Inflammatory macrophage (primary cell): ENCODE data around the gene TMED4.
A peak's percentile ranks its signal among the peaks of the same experiment; 100 is the strongest.
"Not testable (repeated sequence)": the region's sequence is repeated elsewhere in the genome, so short reads cannot be mapped to it uniquely, and the experiment has no call there.

Source experiments
- DNase-seq, 2 donors: peaks; one replicate each; pipeline ENCODE4 v3.0.0-alpha.2; 2020 to 2022

The TMED4 gene

GRCh38 chr7:44568771-44569560, 13.1 kb downstream of the TMED4 start:
- no peak for DNase-seq

GRCh38 chr7:44567884-44568283, 14.1 kb downstream of the TMED4 start:
- no peak for DNase-seq

DNA sequence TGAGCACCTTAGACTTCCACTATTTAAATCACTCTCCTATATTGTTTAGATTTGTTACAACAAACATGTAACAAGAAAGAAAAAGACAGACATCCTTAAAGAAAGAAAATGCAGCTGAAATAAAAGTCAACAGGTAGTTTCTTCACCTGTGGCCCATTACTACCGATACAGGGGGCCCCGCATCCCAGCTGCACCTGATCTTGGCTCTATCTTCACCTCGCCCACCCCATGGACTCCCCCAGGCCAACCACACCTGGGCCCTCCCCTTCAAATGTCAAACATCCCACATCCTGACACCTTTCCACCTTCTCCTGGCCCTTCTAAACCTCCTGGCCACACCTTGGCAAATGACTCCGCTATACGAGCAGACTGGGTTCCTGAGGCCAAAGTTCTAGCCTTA, 15.4 kb downstream of the TMED4 start:
- no peak for DNase-seq

DNA sequence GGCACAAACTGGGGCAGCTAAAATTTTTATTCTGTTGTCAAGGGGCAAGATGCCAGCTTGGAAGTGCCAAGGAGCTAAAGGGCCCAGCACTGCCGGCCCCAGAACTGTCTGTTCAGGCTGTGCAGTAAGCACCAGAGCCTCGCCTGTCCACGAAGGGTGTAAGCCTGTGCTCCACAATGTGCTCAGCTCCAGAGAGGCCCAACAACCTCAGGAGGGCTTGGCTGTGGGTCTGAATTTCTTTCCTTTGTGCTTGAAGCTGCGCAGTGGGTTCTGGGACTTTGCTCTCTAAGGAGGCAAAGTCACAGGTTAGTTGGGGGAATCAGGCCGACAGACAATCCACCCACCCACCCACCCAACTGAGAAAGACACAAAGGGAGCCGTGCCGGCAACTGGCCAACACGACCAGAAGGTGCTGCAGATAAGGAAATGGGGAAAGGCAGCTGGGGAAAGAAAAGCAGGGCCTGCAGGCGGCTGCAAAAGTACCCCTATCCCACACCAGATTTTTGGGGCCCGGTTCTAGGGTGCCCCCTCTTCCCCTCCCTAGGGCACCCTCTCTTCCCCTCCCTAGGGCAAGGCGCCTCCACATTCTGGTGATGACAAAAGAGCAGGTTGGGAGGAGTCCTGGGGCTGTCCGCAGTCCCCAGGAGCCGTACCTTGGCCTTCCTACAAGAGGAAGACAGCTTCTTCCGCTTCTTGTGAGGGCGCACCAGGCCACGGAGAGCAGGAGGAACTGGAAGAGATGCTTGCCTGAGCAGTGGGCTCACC, 16.1 kb downstream of the TMED4 start:
- DNase-seq, result peak in 1 of 2 donors; percentile 6

- DNase-seq, result peak; percentile 57 to 64
These were observed 16.8 kb downstream of the TMED4 start for GRCh38 chr7:44565097-44565794.

DNA sequence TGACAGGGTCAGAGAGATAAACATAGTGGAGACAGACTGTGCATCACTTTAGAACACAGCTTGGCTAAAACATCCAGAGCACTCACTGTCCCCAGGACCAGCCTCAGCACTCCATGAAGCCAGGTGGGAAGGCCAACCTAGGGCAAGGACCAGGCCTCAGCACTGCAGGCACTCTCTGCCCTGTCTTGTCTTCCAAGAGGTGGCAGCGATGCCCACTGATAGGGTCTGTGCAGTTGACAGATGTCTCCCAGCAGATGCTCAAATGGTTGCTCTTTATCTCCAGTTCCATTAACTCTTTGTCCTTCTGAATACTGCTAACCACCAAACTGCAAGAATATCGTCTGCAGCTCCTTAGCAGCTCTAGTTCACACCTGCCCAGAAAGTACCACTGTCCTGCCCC, 17.4 kb downstream of the TMED4 start:
- no peak for DNase-seq

GRCh38 chr7:44563171-44563679, 18.8 kb downstream of the TMED4 start:
- no peak for DNase-seq

GRCh38 chr7:44562622-44562962, 19.4 kb downstream of the TMED4 start:
- DNase-seq, result not testable (repeated sequence)

GRCh38 chr7:44561962-44562621, 19.9 kb downstream of the TMED4 start:
- DNase-seq, result no peak

DNA sequence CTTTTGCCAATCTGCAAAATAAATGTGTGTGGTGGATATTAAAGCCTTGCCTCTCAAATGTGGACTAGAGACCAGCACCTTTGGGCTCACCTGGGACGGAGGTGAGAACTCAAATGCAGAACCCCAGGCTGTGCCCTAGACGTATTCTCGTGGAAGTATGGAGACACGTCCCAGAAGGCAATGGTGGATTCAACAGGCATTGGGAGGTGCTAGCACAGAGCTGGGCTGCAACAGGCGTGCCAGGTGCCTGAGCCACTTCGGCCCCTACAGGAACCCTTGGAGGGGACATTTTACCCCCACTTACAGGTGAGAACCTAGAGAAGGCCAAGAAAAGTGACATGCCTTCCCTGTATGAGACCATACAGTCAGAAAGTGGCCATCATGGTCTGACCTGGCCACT, 20.6 kb downstream of the TMED4 start:
- no peak for DNase-seq

- no peak for DNase-seq
These were observed 22.5 kb downstream of the TMED4 start for GRCh38 chr7:44559485-44559884.

DNA sequence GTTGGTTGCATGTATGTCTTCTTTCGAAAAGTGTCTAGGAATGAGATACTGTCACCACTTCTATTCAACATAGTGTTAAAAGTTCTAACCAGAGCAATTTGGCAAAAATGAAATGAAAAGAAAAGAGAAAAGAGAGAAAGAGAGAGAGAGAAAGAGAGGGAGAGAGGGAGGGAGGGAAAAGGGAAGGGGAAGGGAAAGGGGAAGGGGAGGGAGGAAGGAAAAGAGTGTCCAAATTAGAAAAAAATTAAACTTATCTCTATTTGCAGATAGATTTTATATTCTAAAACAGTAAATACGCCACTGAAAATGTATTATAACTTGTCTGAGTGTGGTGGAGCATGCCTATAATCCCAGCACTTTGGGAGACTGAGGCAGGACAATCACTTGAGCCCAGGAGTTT, 24.5 kb downstream of the TMED4 start:
- no peak for DNase-seq

GRCh38 chr7:44555350-44555749, 26.7 kb downstream of the TMED4 start:
- DNase-seq, result no peak

- not testable (repeated sequence) for DNase-seq
These were observed 29.5 kb downstream of the TMED4 start for GRCh38 chr7:44552473-44553005.

DNA sequence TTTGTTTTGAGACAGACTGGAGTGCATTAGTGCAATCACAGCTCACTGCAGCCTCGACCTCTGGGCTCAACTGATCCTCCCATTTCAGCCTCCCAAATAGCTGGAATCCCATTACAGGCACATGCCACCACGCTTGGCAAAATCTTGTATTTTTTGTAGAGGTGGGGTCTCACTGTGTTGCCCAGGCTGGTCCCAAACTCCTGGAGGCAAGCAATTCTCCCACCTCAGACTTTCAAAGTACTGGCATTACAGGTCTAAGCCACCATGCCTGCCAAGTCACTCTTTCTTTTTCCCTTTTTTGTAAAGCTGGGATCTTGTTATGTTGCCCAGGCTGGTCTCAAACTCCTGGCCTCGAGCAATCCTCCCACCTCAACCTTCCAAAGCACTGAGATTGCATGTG, 32.6 kb downstream of the TMED4 start:
- no peak for DNase-seq

DNA sequence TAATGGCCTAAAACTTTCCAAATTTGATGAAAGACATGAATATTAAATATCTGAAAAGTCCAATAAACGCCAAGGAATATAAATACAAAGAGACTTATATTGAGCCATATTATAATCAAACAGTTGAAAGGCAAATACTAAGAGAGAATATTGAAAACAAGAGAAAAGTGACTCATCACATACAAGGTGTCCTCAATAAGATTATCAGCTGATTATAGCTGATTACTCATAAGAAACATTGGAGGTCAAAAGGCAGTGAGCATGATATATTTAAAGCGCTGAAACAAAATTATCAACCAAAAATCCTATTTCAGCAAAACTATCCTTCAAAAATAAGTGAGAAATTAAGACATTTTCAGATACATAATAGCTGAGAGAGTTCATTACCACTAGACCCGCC, 33.1 kb downstream of the TMED4 start:
- no peak for DNase-seq

DNA sequence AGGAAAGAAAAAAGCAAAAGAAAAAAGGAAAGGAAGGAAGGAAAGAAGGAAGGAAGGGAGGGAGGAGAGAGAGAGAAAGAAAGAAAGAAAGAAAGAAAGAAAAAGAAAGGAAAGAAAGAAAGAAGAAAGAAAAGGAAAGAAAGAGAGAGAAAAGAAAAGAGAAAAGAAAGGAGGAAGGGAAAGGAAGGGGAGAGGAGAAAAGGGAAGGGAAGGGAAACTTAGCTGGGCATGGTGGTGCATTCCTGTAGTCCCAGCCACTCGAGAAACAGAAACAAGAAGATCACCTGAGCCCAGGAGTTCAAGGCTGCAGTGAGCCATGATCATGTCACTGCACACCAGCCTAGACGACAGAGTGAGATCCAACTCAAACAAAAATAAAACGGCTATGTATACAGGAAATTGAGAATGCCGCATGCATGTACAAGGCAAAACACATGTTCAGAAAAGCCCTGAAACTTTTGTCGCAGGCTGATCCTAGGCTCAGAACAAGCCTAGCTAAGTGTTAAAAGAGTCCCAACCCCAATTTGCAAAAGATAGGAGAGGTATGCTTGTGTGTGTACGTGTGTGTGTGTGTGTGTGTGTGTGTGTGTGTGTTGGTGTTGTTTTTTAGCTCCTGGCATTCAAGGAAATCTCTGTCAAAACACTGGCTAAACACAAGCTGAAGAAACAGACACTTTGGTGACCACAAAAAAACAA, 34.3 kb downstream of the TMED4 start:
- no peak for DNase-seq

DNA sequence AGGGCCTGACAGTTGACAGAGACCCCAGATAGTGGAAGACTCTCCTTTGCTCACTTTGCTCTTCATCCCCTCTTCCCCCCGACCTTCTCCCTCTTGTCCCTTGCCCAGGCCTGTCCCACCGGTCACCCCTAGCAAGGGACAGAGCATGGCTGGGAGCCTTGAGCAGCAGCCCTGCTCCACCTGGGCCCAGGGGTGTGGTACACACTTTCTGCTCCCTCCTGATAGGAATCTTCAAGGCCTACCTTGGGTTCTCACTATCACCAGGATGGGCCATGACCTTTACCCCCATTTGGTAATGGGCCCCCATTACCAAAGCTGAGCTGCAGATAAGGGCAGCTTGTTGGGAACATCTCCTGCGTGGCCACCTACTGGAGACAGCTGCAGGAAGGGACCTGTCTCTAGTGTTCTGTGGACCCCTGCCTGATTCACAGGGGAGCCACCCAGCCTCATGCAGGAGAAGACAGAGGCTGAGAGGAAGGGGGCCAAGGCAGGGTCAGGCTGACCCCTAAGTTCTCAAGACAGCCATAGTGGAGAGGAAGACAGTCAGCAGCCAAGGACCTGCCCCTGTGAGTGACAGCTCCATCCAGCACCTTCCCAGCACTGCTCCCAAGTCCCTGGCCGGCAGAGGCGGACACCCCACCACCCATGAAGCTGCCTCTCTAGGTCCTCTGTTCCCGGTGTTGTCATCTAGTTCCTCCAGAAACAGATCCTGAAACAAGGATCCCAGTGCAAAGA, 40.0 kb downstream of the TMED4 start:
- DNase-seq, result no peak

- no peak for DNase-seq
These were observed 40.8 kb downstream of the TMED4 start, which contains the start of gene NPC1L1 for GRCh38 chr7:44541028-44541869. Gene NPC1L1 (minus strand): TSS chr7:44541330. CDS start chr7:44541259, 71 bp downstream.

DNA sequence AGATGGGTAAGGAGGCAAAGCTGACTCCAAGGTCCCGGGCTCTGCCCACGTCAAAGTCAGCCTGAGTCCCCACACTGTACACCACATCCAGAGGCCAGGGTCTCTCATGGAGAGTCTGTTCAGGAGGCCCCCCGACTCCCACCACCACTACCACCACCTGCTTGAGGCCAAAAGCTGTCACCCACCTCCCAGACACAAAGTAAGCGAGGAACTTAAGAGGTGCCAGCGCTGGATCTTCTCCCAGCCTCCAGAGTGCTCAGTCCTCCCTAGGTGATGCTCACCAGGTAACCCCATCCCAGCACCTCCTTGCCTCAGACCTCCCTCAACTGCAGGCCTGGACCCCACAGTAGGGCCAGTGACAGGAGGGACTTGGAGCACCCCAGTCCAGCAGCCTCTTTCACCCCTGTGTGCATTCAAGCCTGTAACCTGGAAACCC, 41.4 kb downstream of the TMED4 start:
- no peak for DNase-seq
